HepG2 (cell line): ENCODE measurements around the gene TNFAIP2. TPM values are rescaled to one million over a fixed set of nuclear protein-coding genes. Genes with fewer than 3 reads are reported as not detected.

ENCODE experiments used
- BCLAF1 ChIP-seq: fragments of 450-650 bp; IDR thresholded peaks from 2 replicates; pipeline ENCODE4 v1.6.1; 2017; ENCODE audit warnings: mild to moderate bottlenecking
- CREB3 ChIP-seq: sonication (generic); formaldehyde crosslinking; IDR thresholded peaks from 2 replicates; pipeline ENCODE4 v1.5.0; 2020; ENCODE audit warnings: missing genetic modification reagents
- ELK4 ChIP-seq: sonication (generic); formaldehyde crosslinking; IDR thresholded peaks from 2 replicates; pipeline ENCODE4 v1.9.0; 2021; ENCODE audit warnings: missing genetic modification reagents, borderline replicate concordance
- ISL2 ChIP-seq: sonication (generic); formaldehyde crosslinking; IDR thresholded peaks from 2 replicates; pipeline ENCODE4 v1.5.0; 2020; ENCODE audit warnings: missing genetic modification reagents
- KLF6 ChIP-seq: IDR thresholded peaks from 2 replicates; pipeline ENCODE4 v1.8.0; 2016; ENCODE audit warnings: missing biosample characterization, missing genetic modification reagents
- LBX2 ChIP-seq: sonication (generic); formaldehyde crosslinking; IDR thresholded peaks from 2 replicates; pipeline ENCODE4 v1.5.0; 2020; ENCODE audit warnings: missing genetic modification reagents, mild to moderate bottlenecking, borderline replicate concordance
- MAZ ChIP-seq, 2 experiments: sonication (generic) in 1 of 2; formaldehyde crosslinking in 1 of 2; IDR thresholded peaks; 2 replicates each; pipeline versions ENCODE4 v1.5.0 to v1.6.1; 2012 to 2020; ENCODE audit warnings: low read depth in 2 of 2, mild to moderate bottlenecking in 2 of 2, borderline replicate concordance in 1 of 2, improper control_type of control experiment in 1 of 2, low read length in 1 of 2, missing genetic modification reagents in 1 of 2, moderate library complexity in 1 of 2
- RBM39 ChIP-seq: fragments of 200-400 bp; formaldehyde crosslinking; IDR thresholded peaks from one replicate; pipeline ENCODE4 v1.6.1; 2018; ENCODE audit warnings: antibody characterized with exemption, mild to moderate bottlenecking, low read depth, low read length; ENCODE audit not compliant: poor library complexity, severe bottlenecking
- SMYD3 ChIP-seq: sonication (generic); formaldehyde crosslinking; IDR thresholded peaks from 2 replicates; pipeline ENCODE4 v1.8.1; 2023; ENCODE audit warnings: mild to moderate bottlenecking, missing genetic modification reagents
- STAT5B ChIP-seq: sonication (generic); formaldehyde crosslinking; IDR thresholded peaks from 2 replicates; pipeline ENCODE4 v1.4.0; 2020; ENCODE audit warnings: missing genetic modification reagents
- THAP11 ChIP-seq: IDR thresholded peaks from 2 replicates; pipeline ENCODE4 v1.6.1; 2016; ENCODE audit warnings: missing biosample characterization, missing genetic modification reagents
- ZBTB40 ChIP-seq, 2 experiments: fragments of 450-650 bp in 1 of 2; sonication (generic) in 1 of 2; formaldehyde crosslinking in 1 of 2; IDR thresholded peaks; 2 replicates each; pipeline versions ENCODE4 v1.6.1 to v1.8.0; 2016 to 2022; ENCODE audit warnings: antibody characterized with exemption in 1 of 2, mild to moderate bottlenecking in 1 of 2, missing genetic modification reagents in 1 of 2
- ZC3H13 ChIP-seq: sonication (generic); formaldehyde crosslinking; IDR thresholded peaks from 2 replicates; pipeline ENCODE4 v1.8.1; 2023; ENCODE audit warnings: mild to moderate bottlenecking, missing genetic modification reagents, moderate library complexity
- ZNF101 ChIP-seq: sonication (generic); formaldehyde crosslinking; IDR thresholded peaks from 2 replicates; pipeline ENCODE4 v1.4.0; 2020; ENCODE audit warnings: mild to moderate bottlenecking, low read depth, missing genetic modification reagents, borderline replicate concordance
- polyA plus RNA-seq, 8 experiments: library from polyadenylated mRNA; depleted of rRNA in 3 of 8; stranded (reverse) in 7 of 8; unstranded in 1 of 8; fragments of >200 nt; fragmentation: Illumina TruSeq in 4 of 8; extraction: Trizol in 4 of 8; gene quantifications; 2 replicates each; pipeline versions ENCODE4 v1.2.1 to v1.2.3, GENCODE V29; 2011 to 2016; ENCODE audit warnings: low read depth in 4 of 8, missing spikeins in 1 of 8, mixed read lengths in 1 of 8; ENCODE audit not compliant: insufficient read depth in 1 of 8
- total RNA-seq, 5 experiments: library from RNA; depleted of rRNA; stranded (reverse); fragments of >200 nt; fragmentation: Illumina TruSeq; extraction: Trizol; gene quantifications; 2 replicates each; pipeline ENCODE4 v1.2.3, GENCODE V29; 2016; ENCODE audit warnings: low read depth in 1 of 5

TNFAIP2 gene
- total and polyA plus RNA-seq, 2 of the 13 experiments (the other 11 are each of a cell fraction or from before 2014, with no cell fraction given): 0.46 to 1.5 TPM

GRCh38 chr14:103126873-103127304 lies 3.6 kb downstream of the TNFAIP2 start (continued):
- TF ChIP-seq ZBTB40 (IDR thresholded peaks at IDR 0.05) (no peak), ZBTB40 (CRISPR knock-in tag; IDR thresholded peaks at IDR 0.05) (no peak), THAP11 (CRISPR knock-in tag) (no peak), KLF6 (no peak), ISL2 (CRISPR knock-in tag) (no peak), SMYD3 (CRISPR knock-in tag) (no peak), RBM39 (no peak), ZC3H13 (CRISPR knock-in tag) (no peak), CREB3 (CRISPR knock-in tag) (no peak), STAT5B (CRISPR knock-in tag) (no peak), ZNF101 (CRISPR knock-in tag) (no peak), LBX2 (CRISPR knock-in tag) (no peak), BCLAF1 (no peak), ELK4 (no peak), MAZ (IDR thresholded peaks at IDR 0.05; ENCODE audit: borderline replicate concordance, low read depth, low read length) (no peak), MAZ (CRISPR knock-in tag; IDR thresholded peaks at IDR 0.05; ENCODE audit: low read depth) (0 out of 2 replicates have a peak, but pooled peaks have one; percentile 48)
